Superior temporal gyrus (tissue), 1 donor: ENCODE data around the gene ACOT7.

Experiments
- DNase-seq: peaks from one replicate; pipeline ENCODE4 v3.0.0-alpha.2; 2016; ENCODE audit errors: extremely low spot score

Gene ACOT7

DNA sequence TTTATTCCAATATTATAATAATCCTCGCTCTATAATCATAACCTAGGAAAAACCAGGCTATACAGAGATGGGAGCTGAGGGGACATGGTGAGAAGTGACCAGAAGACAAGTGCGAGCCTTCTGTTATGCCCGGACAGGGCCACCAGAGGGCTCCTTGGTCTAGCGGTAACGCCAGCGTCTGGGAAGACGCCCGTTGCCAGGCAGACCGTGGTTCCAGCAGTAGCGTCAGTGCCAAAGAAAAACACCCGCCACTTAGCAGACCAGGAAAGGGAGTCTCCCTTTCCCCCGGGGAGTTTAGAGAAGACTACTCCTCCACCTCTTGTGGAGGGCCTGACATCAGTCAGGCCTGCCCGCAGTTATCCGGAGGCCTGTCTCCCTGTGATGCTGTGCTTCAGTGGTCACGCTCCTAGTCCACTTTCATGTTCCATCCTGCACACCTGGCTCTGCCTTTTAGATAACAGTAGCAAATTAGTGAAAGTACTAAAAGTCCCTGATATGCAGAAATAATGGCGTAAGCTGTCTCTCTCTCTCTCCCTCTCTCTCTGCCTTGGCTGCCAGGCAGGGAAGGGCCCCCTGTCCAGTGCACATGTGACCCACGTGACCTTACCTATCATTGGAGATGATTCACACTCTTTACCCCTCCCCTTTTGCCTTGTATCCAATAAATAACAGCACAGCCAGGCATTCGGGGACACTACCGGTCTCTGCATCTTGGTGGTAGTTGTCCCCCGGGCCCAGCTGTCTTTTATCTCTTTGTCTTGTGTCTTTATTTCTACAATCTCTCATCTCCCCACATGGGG lies 30.3 kb downstream of the ACOT7 start:
- DNase-seq, result peak; percentile 68

DNA sequence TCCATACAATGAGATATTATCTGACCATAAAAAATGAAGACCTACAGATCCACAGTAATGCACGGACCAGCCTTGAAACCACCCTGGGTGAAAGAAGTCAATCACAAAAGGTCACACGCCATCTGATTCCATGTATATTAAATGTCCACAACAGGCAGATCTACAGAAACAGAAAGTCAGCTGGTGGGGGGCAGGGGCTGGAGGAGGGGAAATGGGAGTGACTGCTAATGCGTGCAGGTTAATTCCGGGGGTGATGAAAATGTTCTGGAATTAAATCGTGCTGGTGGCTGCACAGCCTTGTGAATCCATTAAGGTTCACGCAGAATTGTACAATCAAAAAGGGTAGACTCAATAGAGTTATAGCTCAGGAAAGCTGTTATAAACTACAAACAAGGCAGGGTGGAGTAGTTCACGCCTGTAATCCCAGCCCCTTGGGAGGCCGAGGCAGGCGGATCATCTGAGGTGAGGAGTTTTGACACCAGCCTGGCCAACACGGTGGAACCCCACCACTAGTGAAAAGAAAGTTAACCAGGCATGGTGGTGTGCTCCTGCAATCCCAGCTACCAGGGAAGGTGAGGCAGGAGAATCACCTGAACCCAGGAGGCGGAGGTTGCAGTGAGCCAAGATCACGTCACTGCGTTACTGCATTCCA lies 32.3 kb downstream of the ACOT7 start:
- DNase-seq, result no peak

DNA sequence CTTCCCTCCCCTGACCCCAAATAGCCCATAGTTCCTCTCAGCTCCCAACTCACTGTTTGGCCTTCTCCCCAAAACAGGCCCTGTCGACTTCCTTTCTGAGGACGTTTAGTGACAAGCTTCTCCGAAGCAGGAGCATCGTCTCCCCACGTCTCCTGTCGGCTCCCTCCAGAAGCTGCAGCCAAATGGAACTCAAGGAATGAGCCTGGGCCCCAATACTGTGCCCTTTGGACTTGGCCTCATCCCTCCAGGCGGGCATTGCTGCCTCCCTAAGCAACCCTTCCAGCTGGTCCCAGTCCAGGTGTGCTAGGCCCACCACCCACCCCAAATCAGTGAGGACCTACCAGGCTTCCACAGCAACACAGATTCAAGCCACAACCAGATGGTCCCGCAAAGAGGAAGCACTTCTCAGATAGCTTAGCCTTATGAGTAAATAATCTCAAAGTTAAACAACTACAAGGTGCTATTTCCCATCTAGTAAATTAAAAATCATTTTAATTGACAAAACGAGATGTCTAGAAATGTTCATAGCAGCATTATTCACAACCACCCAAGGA lies 33.0 kb downstream of the ACOT7 start:
- DNase-seq, result no peak

DNA sequence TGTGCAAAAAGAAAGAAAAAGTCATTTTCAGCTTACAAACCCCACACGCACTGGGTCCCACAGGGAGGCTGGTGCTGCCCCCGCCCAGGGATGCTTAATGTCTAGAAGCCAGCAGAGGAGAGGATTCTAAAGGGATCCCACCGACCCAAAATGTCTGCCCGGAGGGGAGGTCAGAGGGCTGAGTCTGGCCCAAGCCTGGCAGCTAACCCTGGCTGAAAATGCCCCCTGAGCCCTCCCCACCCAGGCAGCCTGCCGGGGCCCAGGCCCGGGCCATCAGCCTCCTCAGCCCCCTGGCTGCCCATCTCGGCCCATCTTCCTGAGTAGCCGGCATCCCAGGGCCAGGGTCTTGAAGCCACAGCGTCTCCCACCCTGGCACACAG lies 33.5 kb downstream of the ACOT7 start:
- DNase-seq, result no peak

DNA sequence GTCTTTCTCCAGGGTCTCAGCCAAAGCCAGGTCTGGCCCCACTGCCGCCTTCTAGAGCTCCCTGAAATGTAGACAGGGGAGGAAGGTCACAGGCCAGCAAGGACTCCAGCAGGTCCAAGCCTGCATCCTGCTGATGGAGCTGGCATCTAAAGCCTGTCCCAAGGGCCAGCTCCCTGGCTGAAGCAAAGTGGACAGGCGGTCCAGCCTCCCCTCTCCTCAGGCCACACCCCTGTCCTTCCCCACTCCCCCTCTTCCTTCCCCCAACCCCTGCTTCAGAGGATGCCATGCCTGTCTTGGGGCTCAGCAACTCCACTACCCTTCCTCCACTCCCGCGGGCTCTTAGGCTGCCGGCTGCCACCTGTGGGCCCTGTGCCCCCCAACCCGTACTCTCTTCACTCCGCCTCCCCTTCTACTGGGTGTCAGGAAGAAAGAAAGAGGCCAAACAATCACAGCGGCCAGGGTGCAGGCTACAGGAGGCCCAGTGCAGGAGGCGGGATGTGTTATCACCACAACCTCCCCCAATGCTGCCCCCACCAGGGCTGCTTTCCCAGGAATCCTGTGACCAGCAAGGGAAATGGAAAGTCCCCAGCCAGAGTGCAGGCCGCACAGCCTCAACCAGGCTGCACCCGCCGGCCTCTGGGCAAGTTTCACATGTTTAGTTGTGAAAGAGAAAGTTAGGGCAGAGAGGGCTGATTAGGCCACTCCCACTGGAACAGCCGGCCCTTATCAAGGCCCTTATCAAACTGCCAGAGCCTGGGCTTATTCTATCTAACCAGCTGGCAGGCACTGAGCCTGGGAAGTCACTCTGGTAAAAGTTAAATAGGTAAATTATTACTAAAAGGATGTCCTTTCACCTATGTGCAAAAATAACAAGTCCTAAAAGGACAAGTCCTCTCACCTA lies 34.1 kb downstream of the ACOT7 start:
- DNase-seq, result no peak

DNA sequence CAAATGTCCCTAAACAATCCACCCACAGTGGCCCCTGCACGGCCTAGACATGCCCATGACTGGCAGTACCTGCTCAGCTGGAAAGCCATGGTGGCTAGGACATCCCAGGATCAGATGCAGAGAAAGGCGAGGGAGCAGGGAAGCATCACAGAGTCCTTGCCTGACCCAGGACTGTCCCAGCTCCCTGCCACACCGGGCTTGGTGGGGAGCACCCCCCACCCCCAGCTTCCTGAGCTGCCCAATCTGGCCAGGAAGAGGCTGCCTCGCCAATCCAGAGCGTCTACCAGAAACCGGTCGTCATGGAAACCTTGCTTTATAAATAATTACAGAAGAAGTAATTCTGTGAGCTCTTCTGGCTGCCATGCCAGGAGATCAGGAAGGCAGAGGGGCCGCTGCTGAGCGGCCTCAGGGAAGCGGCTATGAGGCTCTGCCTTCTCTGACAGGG lies 34.8 kb downstream of the ACOT7 start:
- DNase-seq, result peak; percentile 43

DNA sequence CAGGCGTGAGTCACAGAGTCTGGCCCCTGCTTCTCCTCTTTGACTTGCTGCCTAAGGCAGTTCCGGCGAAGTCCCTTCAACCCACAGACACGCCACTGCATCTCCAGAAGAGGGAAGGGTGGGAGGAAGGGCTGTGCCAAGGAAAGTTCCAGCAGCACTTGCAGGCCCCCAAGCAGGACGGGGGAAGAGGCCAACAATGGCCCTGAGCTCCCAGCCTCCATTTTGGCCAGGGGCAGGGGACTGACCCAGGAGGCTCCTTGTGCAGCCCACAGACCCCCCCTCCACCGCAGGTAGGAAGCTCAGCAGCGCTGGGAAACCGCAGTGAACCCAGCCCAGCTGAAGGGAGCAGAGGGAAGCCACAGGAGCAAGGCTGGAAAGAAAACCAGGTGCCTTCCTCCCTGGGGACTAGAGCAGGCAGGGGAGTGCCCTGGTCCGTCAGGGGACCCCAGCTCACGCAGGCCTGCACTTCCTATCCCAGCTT lies 35.4 kb downstream of the ACOT7 start:
- no peak for DNase-seq

DNA sequence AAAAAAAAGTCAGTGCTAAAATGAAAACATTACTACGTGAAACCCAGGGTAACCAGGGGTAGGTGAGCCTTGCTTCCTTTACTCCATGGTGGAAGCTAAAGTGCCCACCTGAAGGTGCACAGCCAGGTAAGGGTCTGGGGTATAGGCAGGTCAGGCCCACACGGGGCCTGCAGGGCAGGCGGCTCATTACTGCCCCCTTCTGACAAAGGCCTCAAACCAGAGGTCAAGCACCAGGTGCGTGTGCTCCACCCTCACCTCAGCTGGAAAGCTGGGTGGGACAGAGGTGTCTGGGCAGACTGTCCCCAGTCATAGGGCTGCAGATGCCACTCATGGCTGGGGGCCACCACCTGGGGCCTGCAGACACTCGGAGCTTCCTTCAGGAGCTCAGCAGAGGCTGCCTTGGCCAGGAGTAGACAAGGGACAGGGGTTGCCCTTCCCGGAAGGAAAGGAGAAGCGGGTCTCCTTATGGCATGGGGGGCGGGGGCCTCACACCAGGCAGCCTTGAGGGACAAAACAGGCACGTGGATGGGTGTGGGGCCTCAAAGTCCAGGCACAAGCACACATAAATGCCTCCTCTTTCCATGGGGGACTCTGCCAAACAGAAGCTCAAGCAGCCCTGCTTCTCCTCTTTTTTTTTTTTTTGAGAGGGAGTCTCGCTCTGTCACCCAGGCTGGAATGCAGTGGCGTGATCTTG lies 36.2 kb downstream of the ACOT7 start:
- no peak for DNase-seq

DNA sequence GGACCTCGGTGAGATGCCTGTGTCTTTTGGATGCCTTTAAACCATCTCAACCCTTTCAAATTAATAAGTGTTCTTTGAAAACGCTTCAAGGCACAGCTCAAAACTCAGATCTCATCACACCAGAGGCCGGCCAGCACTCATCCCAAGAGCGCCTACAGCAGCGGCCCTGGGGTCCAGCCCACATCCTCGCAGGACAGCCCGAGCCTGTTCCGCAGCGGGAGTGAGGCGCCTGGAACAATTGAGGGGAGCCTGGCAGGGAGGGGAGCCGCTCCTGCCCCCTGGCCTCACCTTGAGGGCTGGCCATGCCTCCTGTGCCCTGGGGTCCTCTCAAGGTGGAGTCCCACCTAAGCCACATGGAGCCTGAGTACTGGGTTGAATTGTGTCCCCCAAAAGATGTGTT lies 37.9 kb downstream of the ACOT7 start:
- no peak for DNase-seq

DNA sequence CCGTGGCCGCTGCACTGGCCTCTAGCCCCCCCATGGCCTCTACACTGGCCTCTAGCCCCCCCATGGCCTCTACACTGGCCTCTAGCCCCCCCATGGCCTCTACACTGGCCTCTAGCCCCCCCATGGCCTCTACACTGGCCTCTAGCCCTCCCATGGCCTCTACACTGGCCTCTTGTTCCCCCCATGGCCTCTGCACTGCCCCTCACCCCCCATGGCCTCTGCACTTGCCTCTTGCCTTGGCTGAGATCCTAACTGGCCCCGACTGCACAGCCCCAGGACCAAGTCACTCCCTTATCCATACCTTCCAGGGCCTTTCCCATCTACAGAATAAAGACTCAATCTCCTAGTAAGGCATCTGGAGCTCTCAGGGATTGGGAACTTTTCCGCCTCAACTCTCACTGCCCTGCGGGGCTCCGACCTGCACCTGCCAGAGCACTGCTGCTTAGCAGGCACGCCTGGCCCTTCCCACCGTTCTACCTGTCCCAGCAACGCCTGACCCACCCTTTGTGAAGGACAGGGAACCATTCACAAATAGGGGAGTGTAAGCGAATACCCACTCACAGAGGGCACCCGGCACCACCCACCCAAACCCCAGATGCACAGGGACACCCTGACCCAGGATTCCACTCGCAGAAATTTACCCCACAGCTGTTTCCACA lies 38.8 kb downstream of the ACOT7 start:
- no peak for DNase-seq

DNA sequence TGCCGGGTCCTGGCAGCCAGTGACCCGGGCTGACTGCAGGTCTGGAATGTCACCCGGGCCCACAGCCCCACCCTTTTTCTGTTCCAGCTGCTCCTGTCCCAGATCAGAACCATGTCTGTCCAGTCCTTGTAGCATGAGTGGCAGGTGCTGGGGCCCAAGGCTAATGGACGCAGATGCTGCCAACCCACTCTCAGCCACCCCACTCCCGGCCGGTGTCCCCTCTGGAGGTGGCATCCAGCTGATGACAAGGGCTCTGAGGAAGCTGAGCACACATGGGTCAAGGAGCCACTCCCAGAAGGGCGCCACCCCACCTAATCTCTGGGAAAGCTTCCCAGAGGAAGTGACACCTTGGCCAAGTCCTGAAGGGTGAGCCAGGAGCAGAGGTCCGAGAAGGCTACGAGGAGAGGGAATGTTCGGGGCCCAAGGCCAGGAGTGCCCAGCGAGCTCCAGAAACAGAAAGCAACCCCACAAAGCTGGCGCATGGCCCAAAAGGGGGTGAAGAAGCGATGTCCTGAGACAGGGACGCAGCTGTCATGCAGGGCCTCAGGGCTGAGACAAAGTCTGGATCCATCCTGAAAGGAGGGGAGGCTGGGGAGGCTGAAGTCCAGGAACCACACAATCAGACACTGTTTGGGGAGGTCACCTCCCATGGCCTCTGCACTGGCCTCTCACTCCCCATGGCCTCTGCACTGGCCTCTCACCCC lies 39.5 kb downstream of the ACOT7 start:
- DNase-seq, result no peak

DNA sequence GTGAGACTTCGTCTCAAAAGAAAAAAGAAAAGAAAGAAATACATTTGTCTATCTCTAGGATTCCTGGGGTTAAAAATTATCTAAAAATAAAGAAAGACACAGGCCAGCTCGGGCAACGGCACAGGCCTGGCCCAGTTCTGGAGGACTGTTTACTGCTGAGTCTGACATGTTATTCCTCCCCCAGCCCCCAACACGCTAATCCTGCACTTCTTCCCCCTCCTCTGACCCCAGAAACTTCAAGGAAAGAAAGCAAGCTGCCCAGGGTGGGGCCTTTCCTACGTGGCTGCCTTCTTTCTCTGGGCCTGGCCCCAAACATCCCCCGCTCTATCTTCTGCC lies 40.0 kb downstream of the ACOT7 start:
- no peak for DNase-seq

DNA sequence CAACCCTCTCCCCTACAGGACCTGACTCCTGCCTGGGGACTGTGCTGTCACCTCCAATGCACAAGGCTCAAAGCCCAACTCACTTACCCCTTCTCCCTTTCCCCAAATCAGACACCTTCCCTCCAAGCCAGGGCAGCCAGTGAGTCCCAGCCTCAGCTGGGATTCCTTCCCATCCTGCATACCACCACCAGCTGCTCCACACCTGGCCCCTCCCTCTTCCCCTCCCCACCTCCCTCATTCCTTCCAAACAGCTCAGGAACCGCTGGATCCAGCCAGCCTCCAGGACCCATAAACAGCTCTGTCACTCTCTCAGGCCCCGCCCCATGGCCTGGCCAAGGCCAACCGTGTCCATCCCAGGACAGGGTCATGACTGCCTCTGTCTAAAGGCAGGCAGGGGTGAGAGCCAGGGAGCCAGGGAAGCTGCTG lies 41.4 kb downstream of the ACOT7 start:
- no peak for DNase-seq

DNA sequence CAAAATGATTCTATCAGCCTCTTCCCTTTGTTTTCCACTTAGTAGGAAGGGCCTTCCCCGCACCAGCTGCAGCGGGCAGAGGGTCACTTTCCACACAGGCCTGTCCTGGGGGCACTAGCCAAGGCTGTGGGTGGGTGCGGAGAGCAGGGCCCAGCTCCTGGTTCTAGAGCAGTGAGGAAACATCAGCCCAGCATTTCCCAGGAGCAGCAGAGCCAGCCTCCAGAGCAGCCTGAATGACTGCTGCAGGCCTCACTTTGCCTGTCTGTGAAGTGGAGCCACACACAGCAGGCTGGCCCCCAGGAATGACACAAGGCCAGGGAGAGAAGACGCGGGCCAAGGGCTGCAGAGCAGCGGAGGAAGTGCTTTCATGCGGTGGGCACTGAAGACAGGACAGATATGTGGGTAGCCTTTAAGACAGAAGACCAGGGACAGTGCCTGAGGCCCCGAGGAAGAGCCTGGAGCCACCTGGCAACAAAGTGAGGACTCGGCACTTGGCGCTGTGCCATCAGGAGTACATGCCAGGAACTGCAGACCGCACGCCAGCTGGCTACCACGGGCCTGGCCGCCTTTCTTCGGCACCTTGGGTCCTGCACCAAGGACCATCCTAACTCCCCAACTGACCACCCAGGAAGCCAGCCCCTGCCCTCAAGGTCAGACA lies 42.0 kb downstream of the ACOT7 start:
- DNase-seq, result no peak

DNA sequence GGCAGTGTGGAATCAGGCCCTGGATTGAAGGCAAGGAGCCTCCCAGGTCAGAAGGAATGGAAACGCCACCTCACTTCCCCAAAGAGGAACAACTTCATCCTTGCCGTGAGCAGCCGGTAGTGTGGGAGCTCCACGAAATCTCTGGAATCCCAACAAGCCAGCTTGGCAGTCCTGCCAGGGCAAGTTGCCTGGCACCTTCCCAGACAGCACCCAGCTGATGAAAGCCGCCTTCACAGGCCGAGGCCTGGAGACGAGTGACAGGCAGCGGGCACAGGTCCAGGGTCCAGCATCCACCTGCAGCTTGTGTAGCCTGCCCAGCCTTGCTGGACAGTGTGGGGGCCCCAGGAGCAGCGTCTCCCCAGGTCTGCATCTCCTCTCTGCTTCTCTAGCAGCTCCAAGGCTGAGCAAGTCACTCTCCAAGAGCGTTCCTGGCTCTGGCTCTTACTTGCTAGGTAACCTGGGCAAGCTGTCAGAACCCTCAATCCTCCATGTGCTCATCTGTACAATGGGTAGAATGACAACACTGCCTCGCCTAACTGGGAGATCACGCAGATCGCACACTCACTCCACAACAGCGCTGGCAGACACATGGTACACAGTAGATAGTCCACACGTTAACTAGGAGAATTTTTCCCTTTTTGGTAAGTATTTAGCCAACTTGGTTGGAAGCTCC lies 43.0 kb downstream of the ACOT7 start:
- DNase-seq, result peak; percentile 64

DNA sequence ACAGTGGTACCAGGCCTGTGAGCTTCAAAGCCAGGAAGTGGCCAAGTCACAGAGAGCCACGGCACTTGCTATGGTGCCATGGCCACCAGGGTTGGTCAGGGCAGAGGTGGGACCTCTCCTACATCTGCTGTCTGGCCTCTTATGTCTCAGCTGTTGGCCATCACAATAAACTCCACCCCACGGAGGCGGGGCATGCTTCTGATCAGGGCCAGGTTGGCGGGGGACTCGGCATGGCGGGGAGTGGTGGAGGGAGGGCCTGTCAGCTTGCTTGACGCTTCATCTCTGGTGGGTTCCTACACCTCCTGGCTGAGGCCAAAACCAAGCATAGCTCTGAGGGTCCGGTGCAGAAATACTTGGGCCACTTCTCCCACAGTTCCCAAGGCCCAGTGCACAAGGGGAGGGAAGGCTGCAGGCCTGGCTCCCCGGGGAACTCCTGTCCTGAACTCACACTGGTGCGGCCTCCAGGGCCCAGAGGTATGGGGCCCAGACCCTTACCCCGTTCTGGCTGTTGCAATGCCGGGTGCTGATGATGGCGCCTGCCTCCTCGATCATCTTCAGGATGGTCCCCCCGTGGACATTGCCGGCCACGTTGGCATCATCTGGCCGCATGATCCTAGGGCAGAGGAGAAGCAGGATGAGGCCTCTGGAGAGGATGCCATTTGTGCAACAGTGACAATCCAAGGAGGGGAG lies 44.2 kb downstream of the ACOT7 start:
- DNase-seq, result no peak

DNA sequence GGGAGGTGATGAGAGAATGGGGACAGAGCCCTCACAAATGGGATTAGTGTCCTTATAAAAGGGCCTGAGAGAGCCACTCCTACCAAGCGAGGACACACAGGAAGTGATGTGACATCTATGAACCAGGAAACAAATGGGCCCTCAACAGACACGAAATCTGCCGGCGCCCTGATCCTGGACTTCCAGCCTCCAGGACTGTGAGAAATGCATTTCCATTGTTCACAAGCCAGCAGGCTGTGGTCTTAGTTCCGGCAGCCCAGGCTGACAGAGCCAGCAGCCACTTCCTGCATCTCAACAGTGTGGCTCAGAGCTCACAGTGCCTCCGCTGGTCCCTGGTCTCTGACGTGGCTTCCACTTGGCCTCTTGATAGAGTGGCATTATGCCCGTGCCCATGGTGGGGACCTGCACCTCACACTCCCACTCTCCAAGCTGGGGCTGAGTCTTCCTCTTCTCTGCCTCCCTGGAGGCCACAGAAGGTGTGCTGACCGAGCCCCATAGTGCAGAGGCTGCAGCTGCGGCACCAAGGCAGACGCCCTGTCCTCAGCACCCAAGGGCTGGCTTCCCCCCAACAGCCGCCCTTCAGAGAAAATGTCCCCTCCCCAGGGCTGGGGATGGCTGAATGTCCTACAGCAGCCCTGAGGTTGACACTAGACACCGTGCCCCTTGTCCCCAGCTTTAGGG lies 44.9 kb downstream of the ACOT7 start:
- no peak for DNase-seq
